SK-N-SH treated with all-trans-retinoic acid at 6 μM for 48 hours (cell line): Measurements from ENCODE around the gene FOXJ3.
A peak's percentile ranks its signal among the peaks of the same experiment; 100 is the strongest.

Experiments
- ATAC-seq: fragments of 200-7000 bp; cut with Tn5 transposase; 3 replicates; pipeline ENCODE4 v1.9.1; 2020; ENCODE audit warnings: mild to moderate bottlenecking, moderate library complexity
- CREB5 ChIP-seq: fragments of 250-450 bp; sonication (Bioruptor Pico); IDR thresholded peaks from 2 replicates; pipeline ENCODE4 v1.5.1; 2020; ENCODE audit warnings: low read depth, mild to moderate bottlenecking, moderate library complexity
- CSRNP3 ChIP-seq: fragments of 250-450 bp; sonication (Bioruptor Pico); IDR thresholded peaks from 2 replicates; pipeline ENCODE4 v1.5.1; 2021; ENCODE audit warnings: mild to moderate bottlenecking, moderate library complexity
- ESRRG ChIP-seq: fragments of 250-450 bp; sonication (Bioruptor Pico); IDR thresholded peaks from 2 replicates; pipeline ENCODE4 v1.6.1; 2021; ENCODE audit warnings: mild to moderate bottlenecking
- ISL1 ChIP-seq: fragments of 250-450 bp; sonication (Bioruptor Pico); IDR thresholded peaks from 2 replicates; pipeline ENCODE4 v2.1.2; 2022; ENCODE audit warnings: mild to moderate bottlenecking, moderate library complexity
- PATZ1 ChIP-seq: fragments of 250-450 bp; sonication (Bioruptor Pico); IDR thresholded peaks from 2 replicates; pipeline ENCODE4 v1.8.0; 2020; ENCODE audit warnings: mild to moderate bottlenecking, moderate library complexity, borderline replicate concordance
- POU6F1 ChIP-seq: fragments of 250-450 bp; sonication (Bioruptor Pico); IDR thresholded peaks from 2 replicates; pipeline ENCODE4 v1.8.0; 2021; ENCODE audit warnings: low read depth, mild to moderate bottlenecking, moderate library complexity, borderline replicate concordance
- RARB ChIP-seq: fragments of 250-450 bp; sonication (Bioruptor Pico); IDR thresholded peaks from 2 replicates; pipeline ENCODE4 v1.8.0; 2021; ENCODE audit warnings: mild to moderate bottlenecking, moderate library complexity
- TCF4 ChIP-seq: fragments of 250-450 bp; sonication (Bioruptor Pico); IDR thresholded peaks from 2 replicates; pipeline ENCODE4 v1.8.0; 2021; ENCODE audit warnings: mild to moderate bottlenecking, moderate library complexity, borderline replicate concordance
- TSHZ2 ChIP-seq: fragments of 250-450 bp; sonication (Bioruptor Pico); IDR thresholded peaks from 2 replicates; pipeline ENCODE4 v1.5.0; 2020; ENCODE audit warnings: mild to moderate bottlenecking, moderate library complexity
- ZFP3 ChIP-seq: fragments of 250-450 bp; sonication (Bioruptor Pico); IDR thresholded peaks from 2 replicates; pipeline ENCODE4 v1.5.0; 2020; ENCODE audit warnings: mild to moderate bottlenecking, moderate library complexity
- ZFP30 ChIP-seq: fragments of 450-650 bp; formaldehyde crosslinking; IDR thresholded peaks from 2 replicates; pipeline ENCODE4 v1.5.0; 2022; ENCODE audit warnings: mild to moderate bottlenecking, moderate library complexity
- ZNF70 ChIP-seq: fragments of 450-650 bp; formaldehyde crosslinking; IDR thresholded peaks from 2 replicates; pipeline ENCODE4 v1.5.0; 2020; ENCODE audit warnings: mild to moderate bottlenecking, moderate library complexity
- ZNF8 ChIP-seq: fragments of 450-650 bp; formaldehyde crosslinking; IDR thresholded peaks from 2 replicates; pipeline ENCODE4 v1.5.0; 2020; ENCODE audit warnings: mild to moderate bottlenecking, moderate library complexity

The FOXJ3 gene

GRCh38 chr1:42183957-42184268 lies 151.1 kb downstream of the FOXJ3 start (continued):
- no peak for TF ChIP-seq POU6F1 (CRISPR knock-in tag)

GRCh38 chr1:42183210-42183956 lies 151.7 kb downstream of the FOXJ3 start:
- ATAC-seq = no peak
- TF ChIP-seq TSHZ2 = no peak
- TF ChIP-seq ZNF70 (CRISPR knock-in tag) = peak; percentile 59
- TF ChIP-seq, all 23 proteins: peak for 1

GRCh38 chr1:42181687-42182086 lies 153.3 kb downstream of the FOXJ3 start:
- no peak for TF ChIP-seq ZFP30 (CRISPR knock-in tag)
- no peak for ATAC-seq

GRCh38 chr1:42179900-42180329 lies 155.1 kb downstream of the FOXJ3 start:
- TF ChIP-seq ESRRG (CRISPR knock-in tag) = no peak
- TF ChIP-seq CREB5 (CRISPR knock-in tag) = 0 out of 2 replicates have a peak, but pooled peaks have one; percentile 24
- TF ChIP-seq, all 23 proteins: peak for 1
- no peak for ATAC-seq

- peak; percentile 78 for ATAC-seq
- TF ChIP-seq ISL1 (CRISPR knock-in tag) = peak; percentile 81
- TF ChIP-seq TCF4 = peak; percentile 61; the same call in 1 of the 2 replicates
- TF ChIP-seq RARB (CRISPR knock-in tag) = no peak
- no peak for TF ChIP-seq ZFP3
- peak; percentile 66; the same call in 1 of the 2 replicates for TF ChIP-seq TSHZ2
- TF ChIP-seq CSRNP3 (CRISPR knock-in tag) = no peak
Measured at GRCh38 chr1:42179275-42179674, 155.8 kb downstream of the FOXJ3 start.

GRCh38 chr1:42178249-42178648 lies 156.8 kb downstream of the FOXJ3 start:
- no peak for TF ChIP-seq ZNF8 (CRISPR knock-in tag)
- TF ChIP-seq ISL1 (CRISPR knock-in tag) = peak; percentile 78
- no peak for TF ChIP-seq PATZ1 (CRISPR knock-in tag)
- peak; percentile 79 for TF ChIP-seq CREB5 (CRISPR knock-in tag)

More at GRCh38 chr1:42178249-42178648, 156.8 kb downstream of the FOXJ3 start:
- peak; percentile 24 for ATAC-seq
